Astrocyte of the hippocampus (primary cell): ENCODE measurements around the gene WDR70.
"Not testable (repeated sequence)": the region's sequence is repeated elsewhere in the genome, so short reads cannot be mapped to it uniquely, and the experiment has no call there.

ENCODE experiments used
- DNase-seq: peaks from one replicate; pipeline ENCODE4 v3.0.0; 2011; ENCODE audit warnings: low read depth, low spot score

WDR70 gene

GRCh38 chr5:37379100-37379628 lies at the start of gene WDR70:
TSS of gene WDR70 (plus strand) at chr5:37379318. CDS start at chr5:37379368, 50 bp downstream.
- DNase-seq: peak; percentile 94

DNA sequence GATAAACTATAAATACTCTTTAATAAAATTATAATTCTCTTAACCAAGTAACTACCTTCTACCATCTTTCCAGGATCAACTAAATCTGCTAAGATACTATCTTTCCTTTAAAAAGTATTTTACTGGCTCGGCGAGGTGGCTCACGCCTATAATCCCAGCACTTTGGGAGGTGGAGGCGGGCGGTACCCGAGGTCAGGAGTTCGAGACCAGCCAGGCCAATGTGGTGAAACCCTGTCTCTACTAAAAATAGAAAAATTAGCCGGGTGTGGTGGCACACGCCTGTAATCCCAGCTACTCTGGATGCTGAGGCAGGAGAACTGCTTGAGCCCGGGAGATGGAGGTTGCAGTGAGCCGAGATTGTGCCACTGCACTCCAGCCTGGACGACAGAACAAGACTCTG lies 44.4 kb upstream of the WDR70 start:
- DNase-seq: not testable (repeated sequence)

- DNase-seq: not testable (repeated sequence)
Observed at GRCh38 chr5:37342741-37343140, 36.4 kb upstream of the WDR70 start.

- no peak for DNase-seq
Observed at GRCh38 chr5:37355161-37355560, 24.0 kb upstream of the WDR70 start.

DNA sequence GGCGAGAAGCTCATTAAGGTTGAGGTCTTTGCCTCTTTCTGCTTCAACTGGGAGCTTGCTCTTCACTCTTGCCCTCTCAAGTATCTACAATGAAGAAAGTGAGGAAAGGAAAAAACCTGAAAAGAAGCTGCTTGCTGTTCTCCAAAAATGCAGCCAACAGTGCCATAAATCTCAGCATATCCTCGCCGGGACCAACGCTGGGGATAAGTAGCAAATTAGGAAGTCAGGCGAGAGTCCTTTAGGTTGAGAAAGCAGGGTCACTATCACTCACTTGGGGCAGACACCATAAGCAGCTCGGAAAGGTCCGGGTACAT lies 8.6 kb upstream of the WDR70 start:
- DNase-seq: no peak

DNA sequence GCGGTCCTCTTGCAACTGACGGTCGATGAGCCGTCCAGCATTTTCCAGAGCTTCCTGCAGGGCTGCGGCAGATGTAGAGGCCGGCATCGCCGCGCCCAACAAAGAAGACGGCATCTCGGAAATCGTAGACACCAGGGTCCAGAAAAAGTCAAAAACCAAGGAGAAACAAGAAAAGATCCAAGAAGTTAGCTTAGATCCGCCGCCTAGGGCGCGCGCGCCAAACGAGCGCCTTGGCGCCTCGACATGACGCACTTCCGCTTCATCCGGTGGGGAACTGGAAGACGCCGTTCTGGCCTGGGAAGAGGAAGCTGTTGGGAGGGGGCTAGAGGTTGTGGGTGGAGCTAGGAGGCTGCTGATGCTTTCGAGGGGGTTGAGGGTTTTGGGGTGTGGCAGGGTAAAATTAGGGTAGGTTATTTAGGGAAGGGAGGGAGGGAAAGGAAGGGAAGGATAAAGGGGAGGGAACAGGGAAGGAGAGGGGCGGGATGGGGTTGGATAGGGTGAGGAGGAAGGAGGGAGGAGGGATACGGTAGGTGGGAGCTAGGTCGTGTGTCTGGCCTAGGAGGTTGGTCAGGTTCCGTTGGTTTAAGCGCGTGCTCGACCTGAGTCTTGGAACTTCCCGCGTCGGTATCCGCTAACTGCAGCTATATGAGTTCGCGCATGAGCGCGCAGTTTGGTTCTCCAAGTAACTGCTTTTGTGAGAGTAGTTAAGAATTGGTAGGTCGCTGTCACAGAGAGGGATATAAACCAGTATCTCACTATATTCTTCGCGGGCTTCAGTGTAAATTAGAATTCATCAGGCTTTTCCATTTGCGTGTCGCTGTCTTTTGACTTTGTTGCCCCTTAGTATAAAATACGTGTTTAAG lies 8.0 kb upstream of the WDR70 start, which contains the start of gene NUP155:
NUP155 (minus strand) TSS at position 243 of the 863 bp plus-strand sequence; CDS start at position 114, 129 bp downstream.
- DNase-seq: peak; percentile 97

DNA sequence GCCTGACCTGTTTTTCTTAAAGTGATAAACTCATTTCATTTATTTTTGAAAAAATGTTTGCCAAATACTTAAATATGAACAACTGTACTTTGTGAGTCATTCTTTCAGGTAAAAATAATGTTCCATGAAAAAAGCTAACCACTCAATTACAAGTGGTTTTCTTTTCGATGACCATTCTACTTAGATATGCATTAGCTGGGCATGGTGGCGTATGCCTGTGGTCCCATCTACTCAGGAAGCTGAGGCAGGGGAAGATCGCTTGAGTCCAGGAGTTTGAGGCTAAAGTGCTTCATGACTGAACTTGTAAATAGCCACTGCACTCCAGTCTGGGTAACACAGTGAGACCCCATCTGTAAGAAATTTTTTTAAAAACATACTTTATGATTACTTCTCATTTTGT lies 4.0 kb upstream of the WDR70 start:
- peak; percentile 27 for DNase-seq

- DNase-seq: not testable (repeated sequence)
Observed at GRCh38 chr5:37378066-37378465, 1.1 kb upstream of the WDR70 start.

DNA sequence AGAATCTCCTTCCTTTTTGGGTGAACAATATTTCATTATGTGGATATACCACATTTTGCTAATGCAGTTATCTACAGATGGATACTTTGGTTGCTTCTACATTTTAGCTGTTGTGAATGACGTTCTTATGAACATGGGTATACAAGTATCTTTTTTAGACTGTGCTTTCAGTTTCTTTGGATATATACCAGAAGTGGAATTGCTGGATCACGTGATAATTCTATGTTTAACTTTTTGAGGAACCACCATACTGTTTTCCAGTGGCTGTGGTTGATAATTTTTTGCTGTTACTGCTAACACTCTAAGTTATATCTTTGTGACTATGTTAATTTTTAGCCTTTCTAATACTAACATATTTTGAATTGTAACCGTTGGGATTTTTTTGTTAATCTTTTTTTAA lies 12.5 kb downstream of the WDR70 start:
- no peak for DNase-seq

DNA sequence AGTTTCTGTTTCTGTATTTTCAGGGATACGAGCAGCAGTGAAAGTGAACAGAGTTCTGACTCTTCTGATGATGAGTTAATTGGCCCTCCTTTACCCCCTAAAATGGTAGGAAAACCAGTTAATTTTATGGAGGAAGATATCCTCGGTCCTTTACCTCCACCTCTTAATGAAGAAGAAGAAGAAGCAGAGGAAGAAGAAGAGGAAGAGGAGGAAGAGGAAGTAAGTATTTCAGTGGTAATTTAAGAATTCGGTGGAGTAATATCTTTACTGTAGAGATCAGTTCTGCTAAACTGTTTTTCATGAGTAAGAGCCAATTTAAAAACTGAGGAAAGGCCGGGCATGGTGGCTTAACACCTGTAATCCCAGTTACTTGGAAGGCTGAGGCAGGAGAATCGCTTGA lies 17.2 kb downstream of the WDR70 start:
- DNase-seq: no peak

DNA sequence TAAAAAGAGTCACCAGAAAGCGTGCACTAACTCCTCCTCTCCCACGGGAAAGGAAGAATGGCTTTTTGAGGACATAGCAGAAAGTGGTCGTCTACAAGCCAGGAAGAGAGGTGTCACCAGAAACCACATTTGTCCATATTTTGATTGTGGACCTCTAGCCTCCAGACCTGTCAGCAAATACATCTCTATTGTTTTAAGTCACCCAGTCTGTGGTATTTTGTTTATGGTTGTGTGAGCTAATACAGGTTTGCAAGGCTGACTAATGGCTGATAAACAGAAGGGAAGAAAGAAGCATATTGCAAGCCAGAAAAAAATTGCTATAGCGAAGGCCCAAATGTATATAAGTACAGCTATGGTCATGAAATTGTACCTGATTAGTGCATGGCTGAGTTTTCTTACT lies 21.4 kb downstream of the WDR70 start:
- DNase-seq: peak; percentile 15

GRCh38 chr5:37412515-37412914 lies 33.4 kb downstream of the WDR70 start:
- DNase-seq: no peak

- DNase-seq: not testable (repeated sequence)
Observed at GRCh38 chr5:37415456-37415855, 36.3 kb downstream of the WDR70 start.

DNA sequence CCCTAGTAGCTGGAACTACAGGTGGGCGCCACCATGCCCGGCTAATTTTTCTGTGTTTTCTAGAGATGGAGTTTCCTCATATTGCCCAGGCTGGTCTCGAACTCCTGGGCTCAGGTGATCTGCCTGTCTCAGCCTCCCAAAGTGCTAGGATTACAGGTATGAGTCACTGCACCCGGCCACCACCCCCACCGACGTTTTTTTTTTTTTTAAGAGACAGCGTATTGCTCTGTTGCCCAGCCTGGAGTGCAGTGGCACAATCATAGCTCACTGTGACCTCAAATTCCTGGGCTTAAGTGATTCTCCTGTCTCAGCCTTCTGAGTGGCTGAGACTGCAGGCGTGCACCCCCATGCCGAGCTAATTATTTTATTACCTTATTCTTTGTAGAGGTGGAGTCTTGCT lies 38.2 kb downstream of the WDR70 start:
- DNase-seq: no peak

DNA sequence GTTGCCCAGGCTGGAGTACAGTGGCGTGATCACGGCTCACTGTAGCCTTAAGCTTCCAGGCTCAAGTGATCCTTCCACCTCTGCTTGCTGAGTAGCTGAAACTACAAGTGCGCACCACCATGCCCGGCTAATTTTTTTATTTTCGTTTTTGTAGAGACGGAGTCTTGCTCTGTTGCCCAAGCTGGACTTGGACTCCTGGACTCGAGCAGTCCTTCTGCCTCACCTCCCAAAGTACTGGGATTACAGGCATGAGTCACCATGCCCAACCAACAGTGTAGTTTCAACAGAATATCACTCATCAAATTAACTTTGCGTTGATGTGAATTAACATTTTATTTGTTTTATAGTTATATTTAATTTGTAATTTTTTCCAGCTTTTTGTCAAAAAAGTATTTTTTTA lies 45.3 kb downstream of the WDR70 start:
- no peak for DNase-seq

GRCh38 chr5:37428044-37428443 lies 48.9 kb downstream of the WDR70 start:
- no peak for DNase-seq

DNA sequence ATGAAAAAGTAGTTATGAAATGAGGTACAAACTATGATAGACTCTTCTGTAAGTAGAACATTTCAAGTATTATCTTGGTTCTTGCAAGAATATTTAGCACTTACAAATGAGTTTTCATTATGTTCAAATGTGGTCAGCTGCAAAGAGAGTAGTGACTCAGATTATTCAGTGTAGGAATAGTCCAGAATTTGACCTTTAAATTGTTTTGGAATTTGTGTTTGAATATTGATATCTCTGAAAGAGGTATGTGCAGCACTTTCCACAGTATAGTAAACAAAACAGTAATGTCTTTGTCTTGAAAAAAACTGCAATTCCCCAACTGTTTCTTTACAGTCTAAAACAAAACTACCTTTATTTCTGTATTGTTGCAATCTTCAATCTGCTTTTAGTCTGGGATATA lies 56.1 kb downstream of the WDR70 start:
- DNase-seq: peak; percentile 38

DNA sequence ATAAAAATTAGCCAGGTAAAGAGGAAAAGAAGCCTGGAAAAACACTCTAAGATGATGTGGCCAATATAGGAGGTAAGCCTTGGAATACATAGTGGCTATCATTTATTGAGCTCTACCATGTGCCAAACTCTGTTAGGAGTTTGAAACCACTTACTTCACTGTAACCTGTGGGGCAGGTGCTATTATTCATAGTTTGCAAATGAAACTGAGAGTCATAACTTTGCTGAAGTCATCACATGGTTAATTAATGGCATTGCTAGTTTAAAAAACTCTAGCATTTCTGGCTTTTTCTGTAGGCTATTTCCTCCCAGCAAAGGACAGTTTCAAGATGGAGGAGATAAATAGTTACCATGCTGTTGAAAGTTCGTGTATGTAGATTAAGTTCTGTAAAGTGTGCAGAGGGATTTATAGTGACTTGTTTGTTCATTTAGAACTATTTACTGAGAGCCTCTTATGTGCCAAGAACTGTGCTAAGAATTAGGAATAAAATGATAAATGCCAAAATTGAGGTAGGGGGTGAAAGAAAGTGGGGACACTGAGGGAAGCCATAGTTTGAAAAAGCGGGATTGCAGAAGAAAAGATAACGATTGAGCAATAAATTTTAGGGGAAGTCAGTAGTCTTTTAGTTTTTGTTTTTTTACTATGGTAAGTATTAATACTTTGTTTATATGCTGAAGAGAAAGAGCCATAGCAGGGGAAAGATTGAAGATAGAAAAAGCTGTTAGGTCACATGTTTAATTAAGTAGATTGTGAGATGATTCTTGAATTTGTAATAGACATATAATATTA lies 57.2 kb downstream of the WDR70 start:
- no peak for DNase-seq

- peak; percentile 20 for DNase-seq
Observed at GRCh38 chr5:37437711-37438110, 58.6 kb downstream of the WDR70 start.

DNA sequence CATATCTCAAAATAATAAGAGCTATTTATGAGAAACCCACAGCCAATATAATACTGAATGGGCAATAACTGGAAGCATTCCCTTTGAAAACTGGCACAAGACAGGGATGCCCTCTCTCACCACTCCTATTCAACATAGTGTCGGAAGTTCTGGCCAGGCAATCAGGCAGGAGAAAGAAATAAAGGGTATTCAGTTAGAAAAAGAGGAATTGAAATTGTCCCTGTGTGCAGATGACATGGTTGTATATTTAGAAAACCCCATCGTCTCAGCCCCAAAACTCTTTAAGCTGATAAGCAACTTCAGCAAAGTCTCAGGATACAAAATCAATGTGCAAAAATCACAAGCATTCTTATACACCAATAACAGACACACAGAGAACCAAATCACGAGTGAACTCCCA lies 66.7 kb downstream of the WDR70 start:
- DNase-seq: not testable (repeated sequence)

GRCh38 chr5:37448941-37449340 lies 69.8 kb downstream of the WDR70 start:
- peak; percentile 9 for DNase-seq

GRCh38 chr5:37451991-37452390 lies 72.9 kb downstream of the WDR70 start:
- not testable (repeated sequence) for DNase-seq
